ENCODE measurements around the gene BNIP3. TPM values are rescaled to one million over a fixed set of nuclear protein-coding genes. Genes with fewer than 3 reads are reported as not detected.

BNIP3 gene
- total RNA-seq, 2 donors from 2014 or later: 6.9 to 51.7 TPM

DNA sequence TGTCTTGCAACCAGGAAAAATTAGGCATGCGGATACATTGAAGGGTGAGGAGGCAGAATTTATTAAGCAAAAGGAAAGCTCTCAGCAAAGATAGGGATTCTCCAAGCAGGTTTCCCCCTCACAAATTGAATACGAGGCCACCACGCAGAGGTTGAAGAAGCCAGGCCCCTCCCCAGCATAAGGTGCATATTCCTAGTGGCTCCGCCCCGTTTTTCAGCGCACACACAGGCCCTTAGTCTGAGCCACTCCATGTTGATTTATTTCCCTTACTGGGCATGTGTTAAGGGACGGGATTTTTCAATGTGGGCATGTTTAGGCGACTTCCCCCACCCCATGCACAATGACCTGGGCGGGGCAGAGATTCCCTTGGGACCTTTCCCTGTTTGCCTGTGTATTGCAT is 56.0 kb downstream of the BNIP3 start:
- no peak overlapping the region for H3K4me3 ChIP-seq
- TF ChIP-seq, protein P1, sequence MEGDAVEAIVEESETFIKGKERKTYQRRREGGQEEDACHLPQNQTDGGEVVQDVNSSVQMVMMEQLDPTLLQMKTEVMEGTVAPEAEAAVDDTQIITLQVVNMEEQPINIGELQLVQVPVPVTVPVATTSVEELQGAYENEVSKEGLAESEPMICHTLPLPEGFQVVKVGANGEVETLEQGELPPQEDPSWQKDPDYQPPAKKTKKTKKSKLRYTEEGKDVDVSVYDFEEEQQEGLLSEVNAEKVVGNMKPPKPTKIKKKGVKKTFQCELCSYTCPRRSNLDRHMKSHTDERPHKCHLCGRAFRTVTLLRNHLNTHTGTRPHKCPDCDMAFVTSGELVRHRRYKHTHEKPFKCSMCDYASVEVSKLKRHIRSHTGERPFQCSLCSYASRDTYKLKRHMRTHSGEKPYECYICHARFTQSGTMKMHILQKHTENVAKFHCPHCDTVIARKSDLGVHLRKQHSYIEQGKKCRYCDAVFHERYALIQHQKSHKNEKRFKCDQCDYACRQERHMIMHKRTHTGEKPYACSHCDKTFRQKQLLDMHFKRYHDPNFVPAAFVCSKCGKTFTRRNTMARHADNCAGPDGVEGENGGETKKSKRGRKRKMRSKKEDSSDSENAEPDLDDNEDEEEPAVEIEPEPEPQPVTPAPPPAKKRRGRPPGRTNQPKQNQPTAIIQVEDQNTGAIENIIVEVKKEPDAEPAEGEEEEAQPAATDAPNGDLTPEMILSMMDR (IDR thresholded peaks at IDR 0.05): no peak
- no peaks in the 10 kb centered on the region for H3K27me3 ChIP-seq
- H3K9ac ChIP-seq (ENCODE audit: low read depth in 2 of 2, low read length in 2 of 2): no peak overlapping the region
- H3K4me1 ChIP-seq: no peaks in the 10 kb centered on the region
- no peak overlapping the region for H3K27ac ChIP-seq
- no peaks in the 10 kb centered on the region for H3K36me3 ChIP-seq
- intact Hi-C loops (cut with DNase I): no loop called here
- no peaks in the 10 kb centered on the region for H3K9me3 ChIP-seq
- no peak for DNase-seq

DNA sequence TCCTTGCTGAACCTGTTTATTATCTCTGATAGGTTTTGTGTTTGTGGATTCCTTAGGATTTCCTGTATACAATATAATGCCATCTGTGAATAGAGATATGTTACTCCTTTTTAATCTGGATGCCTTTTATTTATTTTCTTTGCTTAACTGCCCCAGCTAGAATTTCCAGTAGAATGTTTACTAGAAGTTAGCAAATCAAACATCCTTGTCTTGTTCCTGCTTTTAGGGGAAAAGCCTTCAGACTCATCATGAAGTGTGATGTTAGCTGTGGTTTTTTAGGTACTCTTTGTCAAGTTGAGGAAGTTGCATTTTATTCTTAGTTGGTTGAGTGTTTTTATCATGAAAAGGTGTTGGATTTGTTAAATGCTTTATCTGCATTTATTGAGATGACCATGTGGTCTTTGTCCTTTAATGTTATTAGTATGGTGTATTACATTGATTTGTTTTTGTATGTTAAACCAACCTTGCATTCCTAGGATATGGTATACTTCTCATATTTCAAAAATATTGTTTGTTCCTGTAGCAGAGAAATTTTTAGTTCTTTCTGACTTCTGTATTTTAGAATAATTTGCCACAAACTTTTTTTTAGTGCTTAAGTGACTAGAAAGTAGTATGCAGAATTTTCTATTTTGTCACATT is 56.6 kb downstream of the BNIP3 start:
- Histone ChIP-seq H3K9ac (ENCODE audit: low read depth in 2 of 2, low read length in 2 of 2) (no peak overlapping the region), H3K9me3 (no peaks in the 10 kb centered on the region), H3K4me1 (no peaks in the 10 kb centered on the region), H3K27me3 (no peaks in the 10 kb centered on the region), H3K4me3 (no peak overlapping the region), H3K36me3 (no peaks in the 10 kb centered on the region), H3K27ac (no peak overlapping the region)
- TF ChIP-seq, protein P1 (IDR thresholded peaks at IDR 0.05): no peak
- intact Hi-C loops (cut with DNase I): no loop called here
- no peak for DNase-seq

DNA sequence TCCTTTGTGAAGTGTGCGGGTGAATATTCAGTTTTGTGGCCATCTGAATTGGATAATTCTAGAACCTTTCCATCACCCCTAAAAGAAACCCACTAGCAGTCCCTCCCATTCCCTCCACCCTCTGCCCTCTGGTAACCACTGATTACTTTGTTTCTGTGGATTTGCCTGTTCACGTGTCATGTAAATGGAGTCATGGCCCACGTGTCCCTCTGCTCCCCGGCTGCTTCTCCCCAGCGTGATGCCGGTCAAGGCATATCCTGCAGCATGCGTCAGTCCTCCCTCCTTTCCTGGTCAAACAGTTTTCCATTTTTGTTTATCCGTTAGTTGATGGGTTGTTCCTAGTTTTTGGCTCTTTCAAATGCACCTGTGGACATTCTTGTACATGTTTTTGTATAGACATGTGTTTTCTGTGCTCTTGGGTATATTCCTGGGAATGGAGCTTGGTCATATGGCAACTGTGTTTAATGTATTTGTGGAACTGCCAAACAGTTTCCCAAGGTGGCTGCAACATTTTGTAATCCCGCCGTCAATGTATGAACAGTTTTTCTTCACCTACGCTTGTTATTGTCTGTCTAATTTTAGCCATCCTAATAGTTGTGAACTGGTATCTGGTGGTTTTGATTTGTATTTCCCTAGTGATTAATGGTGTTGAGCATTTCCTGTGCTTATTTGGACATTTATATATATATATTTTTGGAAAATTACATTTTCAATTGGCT is 58.5 kb downstream of the BNIP3 start:
- no peaks in the 10 kb centered on the region for H3K9me3 ChIP-seq
- no peaks in the 10 kb centered on the region for H3K4me1 ChIP-seq
- DNase-seq: no peak
- no peaks in the 10 kb centered on the region for H3K36me3 ChIP-seq
- TF ChIP-seq, protein P1 (IDR thresholded peaks at IDR 0.05): no peak
- no peak overlapping the region for H3K4me3 ChIP-seq
- H3K9ac ChIP-seq (ENCODE audit: low read depth in 2 of 2, low read length in 2 of 2): no peak overlapping the region
- intact Hi-C loops (cut with DNase I): no loop called here
- H3K27me3 ChIP-seq: no peaks in the 10 kb centered on the region
- no peak overlapping the region for H3K27ac ChIP-seq

DNA sequence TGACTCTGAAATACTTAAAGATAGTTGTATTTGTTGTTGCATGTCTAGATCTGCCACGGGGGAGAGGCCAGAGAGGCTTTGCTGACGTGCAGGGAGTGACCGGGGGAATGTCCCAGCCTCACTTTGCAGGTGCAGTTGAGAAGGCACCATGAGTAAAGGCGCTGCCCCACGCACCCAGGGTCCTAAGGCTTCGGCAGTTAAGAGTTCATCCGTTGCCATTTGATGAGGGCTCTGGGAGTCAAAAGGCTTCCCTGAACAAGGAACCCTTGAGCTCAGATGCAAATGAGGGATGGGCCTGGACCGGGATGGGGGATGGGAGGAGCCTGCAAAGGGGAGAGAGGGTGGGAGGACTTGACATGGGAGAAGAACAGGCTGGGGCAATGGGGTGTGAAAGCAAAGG is 60.5 kb downstream of the BNIP3 start:
- no peak for DNase-seq
- Histone ChIP-seq H3K9ac (ENCODE audit: low read depth in 2 of 2, low read length in 2 of 2) (no peak overlapping the region), H3K9me3 (no peaks in the 10 kb centered on the region), H3K36me3 (no peaks in the 10 kb centered on the region), H3K27me3 (no peaks in the 10 kb centered on the region), H3K27ac (no peak overlapping the region), H3K4me1 (no peaks in the 10 kb centered on the region), H3K4me3 (no peak overlapping the region)
- TF ChIP-seq, protein P1 (IDR thresholded peaks at IDR 0.05): no peak
- intact Hi-C loops (cut with DNase I): no loop called here

DNA sequence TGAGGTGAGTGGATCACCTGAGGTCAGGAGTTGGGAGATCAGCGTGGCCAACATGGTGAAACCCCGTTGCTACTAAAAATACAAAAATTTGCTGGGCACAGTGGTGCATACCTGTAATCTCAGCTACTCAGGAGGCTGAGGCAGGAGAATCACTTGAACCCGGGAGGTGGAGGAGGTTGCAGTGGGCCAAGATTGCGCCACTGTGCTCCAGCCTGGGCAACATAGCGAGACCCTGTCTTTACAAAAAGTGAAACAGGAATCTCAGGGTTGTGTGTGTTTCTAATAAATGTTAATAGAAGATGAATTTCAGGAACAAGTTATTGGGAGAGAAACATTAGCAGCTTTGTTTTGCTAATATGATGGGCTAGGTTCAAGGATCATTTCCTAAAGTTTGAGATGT is 61.0 kb downstream of the BNIP3 start:
- Histone ChIP-seq H3K4me1 (no peaks in the 10 kb centered on the region), H3K27me3 (no peaks in the 10 kb centered on the region), H3K4me3 (no peak overlapping the region), H3K9ac (ENCODE audit: low read depth in 2 of 2, low read length in 2 of 2) (no peak overlapping the region), H3K36me3 (no peaks in the 10 kb centered on the region), H3K27ac (no peak overlapping the region), H3K9me3 (no peaks in the 10 kb centered on the region)
- TF ChIP-seq, protein P1 (IDR thresholded peaks at IDR 0.05): no peak
- DNase-seq: no peak
- intact Hi-C loops (cut with DNase I): no loop called here

Measured in colonic mucosa (tissue), 4 donors.